HG03354 (cell line): Measurements from ENCODE around the gene ZNF738.
"Not testable (repeated sequence)": the region's sequence is repeated elsewhere in the genome, so short reads cannot be mapped to it uniquely, and the experiment has no call there.

Source experiments
- ATAC-seq: cut with Tn5 transposase; IDR thresholded peaks from one replicate; pipeline ENCODE4 v1.9.1; 2021; ENCODE audit warnings: mild to moderate bottlenecking; ENCODE audit not compliant: unreplicated experiment, poor library complexity, severe bottlenecking

The ZNF738 gene

DNA sequence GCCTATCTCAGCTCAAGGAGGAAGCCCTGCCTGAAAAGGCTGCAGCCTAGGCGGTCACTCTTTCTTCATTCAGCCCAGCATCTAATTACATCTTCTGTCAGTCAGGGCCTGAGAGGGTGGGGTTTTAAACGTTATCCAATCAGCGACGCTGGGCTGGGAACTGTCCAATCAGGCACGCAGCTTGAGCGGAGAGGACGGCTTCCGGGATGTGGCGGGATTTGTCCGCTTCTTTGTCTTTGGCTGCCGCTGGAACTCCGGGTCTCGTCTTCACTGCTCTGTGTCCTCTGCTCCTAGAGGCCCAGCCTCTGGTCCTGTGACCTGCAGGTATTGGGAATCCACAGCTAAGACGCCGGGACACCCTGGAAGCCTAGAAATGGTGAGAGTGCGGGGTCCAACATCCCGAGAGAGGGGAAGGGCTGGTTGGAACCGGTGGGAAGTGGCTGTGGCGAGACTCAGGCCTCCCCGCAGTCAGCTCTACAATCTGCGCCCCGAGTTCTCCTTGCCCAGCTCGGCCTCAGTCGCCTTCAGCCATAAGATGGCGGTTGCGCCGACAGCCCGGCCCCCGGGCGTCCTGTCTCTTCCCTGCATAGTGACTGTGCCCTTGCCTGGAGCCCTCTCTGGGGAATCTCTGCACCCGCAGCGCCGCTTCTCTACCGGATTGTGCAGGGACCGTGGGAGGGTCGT is at the start of gene ZNF738:
Gene ZNF738 (plus strand): TSS at position 233 of the 684 bp plus-strand sequence. CDS start 141 bp downstream, at position 374.
- ATAC-seq = peak; percentile 98

DNA sequence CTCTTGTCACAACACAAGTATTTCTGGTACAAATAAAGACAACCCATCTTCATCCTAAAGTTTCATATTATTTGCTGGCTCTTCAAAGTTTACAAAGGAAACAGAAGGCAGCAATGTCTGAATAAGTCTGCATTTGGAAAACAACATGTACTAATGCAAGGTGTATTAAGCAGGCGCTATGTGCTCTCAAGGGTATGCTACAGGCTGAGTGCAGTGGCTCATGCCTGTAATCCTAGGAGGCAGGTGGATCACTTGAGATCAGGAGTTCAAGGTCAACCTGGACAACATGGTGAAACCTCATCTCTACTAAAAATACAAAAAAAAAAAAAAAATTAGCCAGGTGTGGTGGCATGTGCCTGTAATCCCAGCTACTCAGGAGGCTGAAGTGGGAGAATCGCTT is 46.0 kb upstream of the ZNF738 start:
- ATAC-seq = not testable (repeated sequence)

- ATAC-seq = no peak
Observed at GRCh38 chr19:21314676-21315075, 44.1 kb upstream of the ZNF738 start.

DNA sequence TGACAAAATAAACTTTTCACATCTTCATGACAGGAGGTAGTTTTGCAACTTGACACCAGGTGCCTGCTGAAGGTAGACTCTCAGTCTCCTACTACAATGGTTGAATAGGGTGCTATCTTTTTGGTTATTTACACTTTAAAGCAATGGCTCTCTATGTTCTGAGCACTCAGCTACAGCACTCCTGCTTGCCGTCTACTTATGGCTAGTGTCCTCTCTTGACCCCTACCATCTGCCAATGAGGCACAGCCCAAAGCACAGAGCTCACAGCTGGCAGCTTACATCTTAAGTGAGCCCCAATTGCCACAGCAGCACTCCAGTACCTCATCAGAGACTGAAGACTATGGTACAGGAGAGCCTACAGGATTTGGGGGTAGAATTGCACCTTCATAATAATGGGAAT is 41.0 kb upstream of the ZNF738 start:
- no peak for ATAC-seq

DNA sequence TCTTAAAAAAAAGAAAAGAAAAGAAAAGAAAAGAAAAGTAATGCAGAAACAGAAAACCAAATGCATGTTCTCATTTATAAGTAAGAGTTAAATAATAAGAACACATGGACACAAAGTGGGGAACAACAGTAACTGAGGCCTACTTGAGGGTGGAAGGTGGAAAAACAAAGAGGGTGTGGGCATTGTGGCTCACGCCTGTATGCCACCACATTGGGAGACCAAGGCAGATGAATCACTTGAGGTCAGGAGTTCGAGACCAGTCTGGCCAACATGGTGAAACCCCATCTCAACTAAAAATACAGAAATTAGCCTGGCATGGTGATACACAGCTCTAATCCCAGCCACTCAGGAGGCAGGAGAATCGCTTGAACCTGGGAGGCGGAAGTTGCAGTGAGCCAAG is 37.7 kb upstream of the ZNF738 start:
- ATAC-seq = no peak

- no peak for ATAC-seq
Observed at GRCh38 chr19:21321996-21322395, 36.8 kb upstream of the ZNF738 start.

DNA sequence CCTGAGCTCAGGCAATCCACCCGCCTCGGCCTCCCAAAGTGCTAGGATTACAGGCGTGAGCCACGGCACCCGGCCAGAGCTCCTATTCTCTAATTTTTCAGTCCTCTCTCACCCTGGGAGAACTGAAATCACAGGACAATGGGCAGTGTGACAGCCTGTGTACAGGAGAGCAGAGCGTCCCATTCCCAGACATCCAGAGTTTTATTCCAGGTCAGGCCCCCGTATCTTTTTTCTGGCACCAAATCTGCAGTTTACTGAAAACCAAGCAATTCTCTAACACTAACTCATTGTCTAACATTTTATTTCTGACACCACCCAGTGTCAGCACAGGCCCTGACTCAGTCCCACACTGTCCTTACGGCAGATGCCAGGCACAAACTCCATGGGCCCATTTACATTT is 36.3 kb upstream of the ZNF738 start:
- ATAC-seq = no peak

DNA sequence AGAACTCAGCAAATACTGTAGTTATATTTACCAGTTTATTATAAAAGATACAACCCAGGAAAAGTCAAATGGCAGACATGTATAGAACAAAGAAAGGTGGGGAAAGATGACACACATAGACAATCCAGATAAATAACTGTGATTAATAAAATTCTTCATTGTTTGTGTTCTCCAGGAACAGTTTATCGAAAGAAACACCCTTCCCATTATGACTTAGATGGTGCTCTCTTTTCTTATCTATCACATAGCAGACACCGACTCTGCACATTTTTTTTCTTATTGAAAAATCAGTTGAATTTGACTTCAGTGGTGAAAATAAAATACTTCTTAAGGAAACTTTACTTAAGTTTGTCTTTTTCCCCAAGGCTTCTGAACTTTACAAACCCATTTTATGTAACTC is 35.8 kb upstream of the ZNF738 start:
- ATAC-seq = no peak

DNA sequence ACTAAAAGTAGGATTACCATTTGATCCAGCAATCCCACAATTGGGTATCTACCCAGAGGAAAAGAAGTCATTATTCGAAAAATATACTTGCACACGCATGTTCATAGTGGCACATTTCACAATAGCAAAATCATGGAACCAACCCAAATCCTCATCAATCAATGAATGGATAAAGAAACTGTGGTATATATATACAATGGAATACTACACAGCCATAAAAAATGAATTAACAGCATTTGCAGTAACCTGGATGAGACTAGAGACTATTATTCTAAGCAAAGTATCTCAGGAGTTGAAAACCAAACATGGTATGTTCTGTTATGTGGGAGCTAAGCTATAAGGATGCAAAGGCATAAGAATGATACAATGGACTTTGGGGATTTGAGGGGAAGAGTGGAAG is 32.6 kb upstream of the ZNF738 start:
- no peak for ATAC-seq

GRCh38 chr19:21328406-21328805 is 30.4 kb upstream of the ZNF738 start:
- no peak for ATAC-seq

DNA sequence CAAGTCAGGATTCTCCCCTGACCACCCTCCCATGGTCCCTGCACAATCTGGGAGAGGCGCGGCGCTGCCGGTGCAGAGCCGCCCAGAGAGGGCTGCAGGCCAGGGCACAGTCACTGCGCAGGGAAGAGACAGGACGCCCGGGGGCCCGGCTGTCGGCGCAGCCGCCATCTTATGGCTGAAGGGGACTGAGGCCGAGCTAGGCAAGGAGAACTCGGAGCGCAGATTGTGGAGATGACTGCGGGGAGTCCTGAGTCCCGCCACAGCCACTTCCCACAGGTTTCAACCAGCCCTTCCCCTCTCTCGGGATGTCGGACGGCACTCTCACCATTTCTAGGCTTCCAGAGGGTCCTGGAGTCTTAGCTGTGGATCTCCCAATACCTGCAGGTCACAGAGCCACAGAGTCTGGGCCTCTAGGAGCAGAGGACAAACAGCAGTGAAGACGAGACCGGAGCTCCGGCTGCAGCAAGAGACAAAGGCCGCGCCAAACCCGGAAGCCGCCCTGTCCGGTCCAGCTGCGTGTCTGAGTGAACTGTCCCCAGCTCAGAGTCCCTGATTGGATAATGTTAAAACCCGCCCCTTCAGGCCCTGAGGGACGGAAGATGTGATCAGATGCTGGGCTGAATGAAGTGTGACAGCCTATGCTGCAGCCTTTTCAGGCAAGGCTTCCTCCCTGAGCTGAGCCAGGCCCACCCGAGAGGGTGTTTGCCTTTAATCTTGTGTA is 29.8 kb upstream of the ZNF738 start, which contains the start of gene ZNF708:
Gene ZNF708 (minus strand): TSS at position 526 of the 721 bp plus-strand sequence. CDS start 198 bp downstream, at position 328.
- ATAC-seq = peak; percentile 99

DNA sequence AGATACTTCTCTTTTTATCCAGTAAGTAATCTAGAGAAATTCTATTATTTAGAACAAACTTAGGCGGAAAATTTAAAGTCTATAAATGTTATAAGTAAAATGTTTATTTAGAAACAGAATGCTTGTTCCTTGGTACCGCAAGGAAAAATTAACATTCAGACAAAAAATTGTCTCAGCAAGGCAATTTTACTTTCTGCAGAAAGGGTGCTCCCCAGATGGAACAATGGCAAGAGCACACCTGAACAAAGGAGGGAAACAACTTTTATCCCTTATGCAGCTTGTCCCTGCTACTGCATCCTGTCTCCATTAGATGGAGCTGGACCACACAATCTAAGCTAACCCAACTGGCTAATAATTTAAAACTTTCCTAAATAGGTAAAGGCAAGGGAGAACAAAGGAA is 23.1 kb upstream of the ZNF738 start:
- ATAC-seq = no peak

- not testable (repeated sequence) for ATAC-seq
Observed at GRCh38 chr19:21344841-21345240, 14.0 kb upstream of the ZNF738 start.

DNA sequence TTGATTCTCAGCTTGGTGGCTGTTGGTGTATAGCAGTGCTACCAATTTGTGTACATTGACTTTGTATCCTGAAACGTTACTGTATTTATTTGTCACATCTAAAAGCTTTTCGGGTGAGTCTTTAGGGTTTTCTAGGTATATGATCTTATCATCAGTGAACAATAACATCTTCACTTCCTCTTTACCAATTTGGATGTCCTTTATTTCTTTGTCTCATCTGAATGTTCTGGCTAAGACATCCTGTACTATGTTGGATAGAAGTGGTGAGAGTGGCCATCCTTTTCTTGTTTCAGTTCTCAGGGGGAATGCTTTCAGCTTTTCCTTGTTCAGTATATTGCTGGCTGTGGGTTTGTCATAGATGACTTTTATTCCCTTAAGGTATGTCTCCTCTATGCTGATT is 6.0 kb upstream of the ZNF738 start:
- ATAC-seq = no peak

- ATAC-seq = no peak
Observed at GRCh38 chr19:21362291-21362690, 3.5 kb downstream of the ZNF738 start.

- no peak for ATAC-seq
Observed at GRCh38 chr19:21383980-21384582, 25.3 kb downstream of the ZNF738 start.

DNA sequence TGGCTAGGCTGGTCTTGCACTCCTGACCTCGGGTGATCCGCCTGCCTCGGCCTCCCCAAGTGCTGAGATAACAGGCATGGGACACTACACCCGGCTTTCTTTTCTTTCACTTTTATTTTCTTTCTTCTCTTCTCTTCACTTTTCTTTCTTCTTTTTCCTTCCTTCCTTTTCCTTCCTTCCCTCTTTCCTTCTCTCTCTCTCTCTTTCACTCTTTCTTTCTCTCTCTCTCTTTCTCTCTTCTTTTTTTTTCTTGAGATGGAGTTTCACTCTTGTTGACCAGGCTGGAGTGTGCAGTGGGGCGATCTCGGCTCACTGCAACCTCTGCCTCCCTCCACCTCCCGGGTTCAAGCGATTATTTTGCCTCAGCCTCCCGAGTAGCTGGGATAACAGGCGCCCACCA is 37.3 kb downstream of the ZNF738 start:
- no peak for ATAC-seq

GRCh38 chr19:21396893-21397572 is 38.2 kb downstream of the ZNF738 start, which contains the start of gene ZNF493:
TSS of gene ZNF493 (plus strand) at chr19:21397133. CDS start at chr19:21397238, 105 bp downstream.
- ATAC-seq = peak; percentile 100

DNA sequence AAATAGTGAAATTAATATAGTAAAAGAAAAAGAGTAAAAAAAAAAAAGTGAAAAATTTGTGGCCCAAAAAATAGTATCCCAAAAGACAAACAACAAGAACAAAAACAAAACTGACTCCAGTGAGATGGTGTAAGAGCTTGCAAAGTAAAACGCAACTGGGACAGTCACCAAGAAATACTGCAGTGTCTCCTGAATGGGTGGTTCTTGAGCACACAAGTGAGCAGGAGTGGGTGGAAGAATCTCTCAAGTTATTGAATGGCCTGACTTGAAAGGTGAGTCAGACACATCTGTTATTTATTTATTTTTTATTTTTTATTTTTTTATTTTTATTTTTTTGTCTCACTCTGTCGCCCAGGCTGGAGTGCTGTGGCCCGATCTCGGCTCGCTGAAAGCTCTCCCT is 40.1 kb downstream of the ZNF738 start:
- no peak for ATAC-seq

DNA sequence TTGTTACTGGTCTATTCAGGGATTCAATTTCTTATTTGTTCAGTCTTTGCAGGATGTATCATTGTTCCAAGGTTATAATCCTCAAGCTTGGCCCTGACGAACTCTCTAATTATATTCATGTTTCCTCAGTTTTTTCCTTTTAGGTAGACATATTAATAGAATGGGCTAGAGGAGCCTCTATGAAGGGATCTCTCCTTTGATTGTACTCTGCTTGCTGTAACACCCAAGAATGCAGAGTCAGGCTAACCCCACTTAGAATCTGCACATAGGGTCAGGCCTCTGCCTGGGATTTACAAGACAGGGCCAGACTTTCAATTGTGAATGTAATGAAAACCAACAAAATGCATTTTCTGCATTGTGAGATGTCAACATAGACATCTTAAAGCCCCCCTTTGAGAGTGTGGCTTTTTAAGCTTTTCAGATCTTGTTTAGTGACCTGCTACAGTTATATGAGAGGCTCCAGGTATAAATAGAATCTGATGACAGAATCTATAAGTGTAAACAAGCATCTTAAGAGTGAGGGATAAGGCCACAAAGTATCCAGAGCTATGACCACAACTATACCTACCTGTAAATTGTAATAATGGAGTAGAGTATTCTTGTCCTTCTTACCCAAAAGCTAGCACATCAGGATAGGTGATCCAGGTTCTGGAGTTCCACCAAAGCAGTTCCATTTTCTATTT is 43.6 kb downstream of the ZNF738 start:
- no peak for ATAC-seq
